Thoracic aorta (tissue), 2 donors: ENCODE results near the gene SLC6A2. TPM values are rescaled to one million over a fixed set of nuclear protein-coding genes. Genes with fewer than 3 reads are reported as not detected.

Experiments used
- ATAC-seq: fragments of 150-250 bp; one replicate; pipeline ENCODE4 v1.8.0; 2017; ENCODE audit warnings: low read depth; ENCODE audit not compliant: insufficient number of reproducible peaks, low FRiP score
- DNase-seq: peaks from one replicate; pipeline ENCODE4 v3.0.0-alpha.2; 2020; ENCODE audit warnings: low spot score
- H3K27ac ChIP-seq, 2 donors: fragments of 200-600 bp; sonication (generic); 1 replicate in 1 of 2; 2 replicates in 1 of 2; pipeline ENCODE4 v1.5.1; 2016; ENCODE audit warnings: mild to moderate bottlenecking in 2 of 2, moderate library complexity in 2 of 2
- H3K27me3 ChIP-seq: fragments of 200-600 bp; sonication (generic); replicated peaks from 2 replicates; pipeline ENCODE4 v1.6.0; 2016; ENCODE audit warnings: mild to moderate bottlenecking; ENCODE audit not compliant: insufficient read depth
- H3K36me3 ChIP-seq: fragments of 200-600 bp; sonication (generic); one replicate; pipeline ENCODE4 v1.5.1; 2016
- H3K4me1 ChIP-seq, 2 donors: fragments of 200-600 bp; sonication (generic); 1 replicate in 1 of 2; 2 replicates in 1 of 2; pipeline versions ENCODE4 v1.5.1 to v1.6.0; 2016; ENCODE audit warnings: low read depth in 2 of 2, mild to moderate bottlenecking in 1 of 2; ENCODE audit not compliant: control insufficient read depth in 1 of 2
- H3K4me3 ChIP-seq: fragments of 200-600 bp; sonication (generic); 2 replicates; pipeline ENCODE4 v1.5.1; 2016; ENCODE audit warnings: mild to moderate bottlenecking
- H3K9me3 ChIP-seq: fragments of 200-600 bp; sonication (generic); 2 replicates; pipeline ENCODE4 v1.5.1; 2016
- total RNA-seq, 2 donors: library from RNA; depleted of rRNA; stranded (reverse); fragments of >200 nt; gene quantifications; one replicate each; pipeline versions ENCODE4 v1.1.0 to v1.2.3, GENCODE V29; 2016
- TF ChIP-seq, protein P1 (sequence below): fragments of 200-600 bp; sonication (generic); IDR thresholded peaks from one replicate; pipeline ENCODE4 v1.5.1; 2019; ENCODE audit warnings: antibody characterized with exemption

Gene SLC6A2
- total RNA-seq, 2 donors from 2014 or later: 0.85 TPM; not detected in 1

DNA sequence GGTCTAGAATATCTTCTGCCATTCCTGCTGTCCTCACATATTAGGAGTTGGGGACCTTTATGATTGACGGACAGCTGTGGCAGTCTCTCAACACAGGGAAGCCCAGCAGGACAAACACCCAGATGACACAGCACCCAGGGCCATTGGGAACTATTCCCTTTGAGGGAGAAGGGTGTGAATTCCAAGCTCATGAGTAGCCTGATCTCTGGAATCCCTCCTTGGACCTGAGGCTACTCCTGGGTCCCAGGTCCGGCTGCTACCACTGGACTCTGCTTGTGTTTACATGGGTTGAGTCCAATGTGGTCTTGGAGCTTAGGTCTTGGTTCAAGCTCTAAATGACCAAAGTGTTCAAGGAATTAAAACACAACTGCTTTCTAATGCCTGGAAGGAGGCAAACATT lies 78.9 kb downstream of the SLC6A2 start:
- no peaks in the 10 kb centered on the region for H3K9me3 ChIP-seq
- H3K4me1 ChIP-seq: no peaks in the 10 kb centered on the region
- ATAC-seq (no peak), DNase-seq (no peak)
- H3K27me3 ChIP-seq: no peaks in the 10 kb centered on the region
- H3K4me3 ChIP-seq: no peak overlapping the region
- H3K27ac ChIP-seq: no peak overlapping the region
- H3K36me3 ChIP-seq: no peaks in the 10 kb centered on the region
- TF ChIP-seq, protein P1, sequence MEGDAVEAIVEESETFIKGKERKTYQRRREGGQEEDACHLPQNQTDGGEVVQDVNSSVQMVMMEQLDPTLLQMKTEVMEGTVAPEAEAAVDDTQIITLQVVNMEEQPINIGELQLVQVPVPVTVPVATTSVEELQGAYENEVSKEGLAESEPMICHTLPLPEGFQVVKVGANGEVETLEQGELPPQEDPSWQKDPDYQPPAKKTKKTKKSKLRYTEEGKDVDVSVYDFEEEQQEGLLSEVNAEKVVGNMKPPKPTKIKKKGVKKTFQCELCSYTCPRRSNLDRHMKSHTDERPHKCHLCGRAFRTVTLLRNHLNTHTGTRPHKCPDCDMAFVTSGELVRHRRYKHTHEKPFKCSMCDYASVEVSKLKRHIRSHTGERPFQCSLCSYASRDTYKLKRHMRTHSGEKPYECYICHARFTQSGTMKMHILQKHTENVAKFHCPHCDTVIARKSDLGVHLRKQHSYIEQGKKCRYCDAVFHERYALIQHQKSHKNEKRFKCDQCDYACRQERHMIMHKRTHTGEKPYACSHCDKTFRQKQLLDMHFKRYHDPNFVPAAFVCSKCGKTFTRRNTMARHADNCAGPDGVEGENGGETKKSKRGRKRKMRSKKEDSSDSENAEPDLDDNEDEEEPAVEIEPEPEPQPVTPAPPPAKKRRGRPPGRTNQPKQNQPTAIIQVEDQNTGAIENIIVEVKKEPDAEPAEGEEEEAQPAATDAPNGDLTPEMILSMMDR: no peak

DNA sequence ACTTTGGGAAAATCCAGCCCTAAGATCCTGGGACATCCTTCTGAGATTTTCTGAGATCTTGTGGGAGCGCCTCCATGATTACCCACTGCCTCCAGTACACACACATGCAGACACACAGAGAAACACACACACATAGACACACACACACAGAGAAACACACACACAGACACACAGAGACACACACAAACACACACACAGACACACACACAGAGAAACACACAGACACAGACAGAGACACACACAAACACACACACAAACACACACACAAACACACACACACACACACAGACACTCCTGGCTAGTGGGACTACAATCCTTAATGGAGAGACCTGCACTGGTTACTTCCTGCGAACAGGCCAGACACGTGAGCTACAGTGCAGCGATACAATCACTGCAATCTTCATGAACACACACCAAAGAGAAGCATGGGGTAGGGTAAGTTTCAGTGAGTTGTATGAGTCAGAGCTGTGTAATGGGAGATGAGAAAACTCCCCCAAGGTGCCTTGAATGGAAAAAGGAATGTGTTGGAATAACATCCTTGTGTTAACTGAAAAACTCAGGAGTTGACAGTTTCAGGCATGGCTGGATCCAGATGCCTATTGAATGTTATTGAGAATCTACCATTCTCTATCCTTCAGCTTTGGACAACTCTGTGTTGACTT lies 79.5 kb downstream of the SLC6A2 start:
- TF ChIP-seq, protein P1: no peak
- no peaks in the 10 kb centered on the region for H3K27me3 ChIP-seq
- H3K36me3 ChIP-seq: no peaks in the 10 kb centered on the region
- no peaks in the 10 kb centered on the region for H3K4me1 ChIP-seq
- H3K4me3 ChIP-seq: no peak overlapping the region
- ATAC-seq (no peak), DNase-seq (no peak)
- H3K27ac ChIP-seq: no peak overlapping the region
- H3K9me3 ChIP-seq: no peaks in the 10 kb centered on the region

DNA sequence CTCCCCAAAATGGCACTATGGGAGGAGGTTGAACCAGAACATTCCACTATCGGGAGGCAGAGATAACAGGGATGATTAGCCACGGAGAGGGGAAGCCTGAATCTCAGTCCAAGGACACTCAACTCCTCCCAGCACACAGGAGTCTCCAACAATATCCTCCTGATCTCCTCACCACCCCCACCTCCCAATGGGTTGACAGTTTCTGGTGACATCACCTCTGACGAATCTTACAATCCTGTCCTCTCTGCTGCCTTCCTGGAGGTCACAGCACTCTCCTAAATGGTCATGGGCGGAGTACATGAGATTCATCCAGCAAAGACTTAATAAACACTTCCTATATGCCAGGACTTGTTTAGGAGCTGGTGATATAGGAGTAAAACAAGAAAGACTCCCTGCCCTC lies 80.9 kb downstream of the SLC6A2 start:
- TF ChIP-seq, protein P1: no peak
- Histone ChIP-seq H3K4me3 (no peak overlapping the region), H3K27me3 (no peaks in the 10 kb centered on the region), H3K36me3 (no peaks in the 10 kb centered on the region), H3K9me3 (no peaks in the 10 kb centered on the region), H3K27ac (no peak overlapping the region), H3K4me1 (no peaks in the 10 kb centered on the region)
- ATAC-seq (no peak), DNase-seq (no peak)

DNA sequence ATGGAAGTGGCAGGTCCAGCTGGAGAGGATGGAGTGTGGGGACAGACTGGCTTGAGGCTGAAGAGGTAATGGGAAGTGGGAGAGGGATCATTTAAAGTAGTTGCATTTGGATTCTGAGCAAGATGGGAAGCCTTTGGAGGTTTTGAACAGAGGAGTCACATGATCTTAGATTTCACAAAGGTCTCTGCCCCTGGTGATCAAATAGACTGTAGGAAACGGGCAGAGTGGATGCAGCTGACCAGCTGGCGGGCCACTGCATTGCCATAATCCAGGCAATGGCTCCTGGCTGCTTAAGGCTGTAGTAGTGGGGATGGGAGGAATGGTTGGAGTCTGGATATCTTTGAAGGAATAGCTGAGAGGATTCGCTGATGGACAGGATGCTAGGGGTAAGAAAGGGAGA lies 81.5 kb downstream of the SLC6A2 start:
- ATAC-seq (no peak), DNase-seq (no peak)
- H3K27ac ChIP-seq: no peak overlapping the region

DNA sequence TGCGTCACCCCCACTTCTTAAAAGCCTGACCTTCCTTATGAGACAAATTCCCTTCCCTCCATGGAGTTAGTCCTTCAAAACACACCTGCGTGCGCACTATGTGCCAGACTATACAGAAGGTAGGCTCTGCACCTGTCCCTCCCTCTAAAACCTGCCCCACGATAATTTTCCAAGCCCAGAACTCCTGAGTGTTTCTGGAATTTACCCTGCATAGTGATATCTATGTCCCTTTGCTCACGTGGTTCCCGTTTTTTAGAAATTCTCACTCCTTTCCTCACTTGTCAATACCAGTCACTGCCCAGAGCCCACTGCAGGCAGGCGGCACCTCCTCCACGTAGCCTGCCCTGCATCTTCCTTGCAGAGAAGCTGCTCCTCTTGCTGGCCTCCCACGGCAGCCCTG lies 82.2 kb downstream of the SLC6A2 start:
- ATAC-seq: no peak
- H3K4me3 ChIP-seq: no peak overlapping the region
- H3K27ac ChIP-seq: no peak overlapping the region
- DNase-seq: no peak
- H3K27me3 ChIP-seq: no peaks in the 10 kb centered on the region
- no peaks in the 10 kb centered on the region for H3K36me3 ChIP-seq
- no peaks in the 10 kb centered on the region for H3K4me1 ChIP-seq
- H3K9me3 ChIP-seq: no peaks in the 10 kb centered on the region
- TF ChIP-seq, protein P1: no peak

More for the DNA sequence above, 81.5 kb downstream of the SLC6A2 start:
- Histone ChIP-seq H3K4me1 (no peaks in the 10 kb centered on the region), H3K36me3 (no peaks in the 10 kb centered on the region), H3K4me3 (no peak overlapping the region), H3K9me3 (no peaks in the 10 kb centered on the region), H3K27me3 (no peaks in the 10 kb centered on the region)
- TF ChIP-seq, protein P1: no peak
